Suprapubic skin (tissue), 3 donors: ENCODE data around the gene GRPEL2.

Experiments used
- POLR2A ChIP-seq, 2 donors: fragments of 450-650 bp; IDR thresholded peaks; one replicate each; pipeline ENCODE4 v1.6.1; 2017; ENCODE audit warnings: antibody characterized with exemption in 2 of 2, mild to moderate bottlenecking in 2 of 2, moderate library complexity in 2 of 2
- TF ChIP-seq, protein P1 (sequence below), 2 donors: fragments of 200-600 bp in 1 of 2; fragments of 450-650 bp in 1 of 2; sonication (generic) in 1 of 2; IDR thresholded peaks; one replicate each; pipeline ENCODE4 v1.5.1; 2016 to 2019; ENCODE audit warnings: antibody characterized with exemption in 2 of 2, mild to moderate bottlenecking in 1 of 2, moderate library complexity in 1 of 2

DNA sequence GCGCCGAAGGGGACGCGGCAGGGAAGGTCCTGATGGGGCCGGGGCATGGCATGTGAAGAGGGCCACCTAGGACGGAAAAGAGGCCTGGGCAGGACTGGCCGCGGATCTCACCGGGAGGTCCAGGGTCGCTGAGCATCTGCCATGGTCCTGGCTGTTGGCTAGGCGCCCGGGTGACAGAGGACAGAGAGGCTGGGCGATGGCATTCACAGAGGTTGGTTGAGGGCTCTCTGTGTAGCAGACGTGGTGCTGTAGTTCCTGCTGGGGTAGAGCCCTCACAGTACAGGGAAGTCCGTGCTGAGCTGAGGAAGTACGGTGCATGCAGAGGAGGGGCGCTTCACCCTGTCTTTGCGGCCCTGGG is 13.0 kb downstream of the GRPEL2 start:
- TF ChIP-seq, protein P1, sequence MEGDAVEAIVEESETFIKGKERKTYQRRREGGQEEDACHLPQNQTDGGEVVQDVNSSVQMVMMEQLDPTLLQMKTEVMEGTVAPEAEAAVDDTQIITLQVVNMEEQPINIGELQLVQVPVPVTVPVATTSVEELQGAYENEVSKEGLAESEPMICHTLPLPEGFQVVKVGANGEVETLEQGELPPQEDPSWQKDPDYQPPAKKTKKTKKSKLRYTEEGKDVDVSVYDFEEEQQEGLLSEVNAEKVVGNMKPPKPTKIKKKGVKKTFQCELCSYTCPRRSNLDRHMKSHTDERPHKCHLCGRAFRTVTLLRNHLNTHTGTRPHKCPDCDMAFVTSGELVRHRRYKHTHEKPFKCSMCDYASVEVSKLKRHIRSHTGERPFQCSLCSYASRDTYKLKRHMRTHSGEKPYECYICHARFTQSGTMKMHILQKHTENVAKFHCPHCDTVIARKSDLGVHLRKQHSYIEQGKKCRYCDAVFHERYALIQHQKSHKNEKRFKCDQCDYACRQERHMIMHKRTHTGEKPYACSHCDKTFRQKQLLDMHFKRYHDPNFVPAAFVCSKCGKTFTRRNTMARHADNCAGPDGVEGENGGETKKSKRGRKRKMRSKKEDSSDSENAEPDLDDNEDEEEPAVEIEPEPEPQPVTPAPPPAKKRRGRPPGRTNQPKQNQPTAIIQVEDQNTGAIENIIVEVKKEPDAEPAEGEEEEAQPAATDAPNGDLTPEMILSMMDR (IDR thresholded peaks at IDR 0.05), result no peak
- TF ChIP-seq POLR2A (IDR thresholded peaks at IDR 0.05), result no peak
